Measurements from ENCODE around the gene SHC4. TPM values are rescaled to one million over a fixed set of nuclear protein-coding genes. Genes with fewer than 3 reads are reported as not detected.

SHC4 gene
- total RNA-seq, 1 donor from 2014 or later, result 0.68 TPM

- H3K27ac ChIP-seq, result no peak overlapping the region
- H3K4me3 ChIP-seq, result no peak overlapping the region
- H3K9me3 ChIP-seq, result no peaks in the 10 kb centered on the region
- H3K36me3 ChIP-seq, result no peaks in the 10 kb centered on the region
- peaks cover 8% of the 10 kb centered on the region for H3K4me1 ChIP-seq
- intact Hi-C loops (cut with DNase I), result no loop called here
- ATAC-seq (no peak), DNase-seq (no peak)
- no peaks in the 10 kb centered on the region for H3K27me3 ChIP-seq (ENCODE audit: low read depth)
- TF ChIP-seq, protein P1, sequence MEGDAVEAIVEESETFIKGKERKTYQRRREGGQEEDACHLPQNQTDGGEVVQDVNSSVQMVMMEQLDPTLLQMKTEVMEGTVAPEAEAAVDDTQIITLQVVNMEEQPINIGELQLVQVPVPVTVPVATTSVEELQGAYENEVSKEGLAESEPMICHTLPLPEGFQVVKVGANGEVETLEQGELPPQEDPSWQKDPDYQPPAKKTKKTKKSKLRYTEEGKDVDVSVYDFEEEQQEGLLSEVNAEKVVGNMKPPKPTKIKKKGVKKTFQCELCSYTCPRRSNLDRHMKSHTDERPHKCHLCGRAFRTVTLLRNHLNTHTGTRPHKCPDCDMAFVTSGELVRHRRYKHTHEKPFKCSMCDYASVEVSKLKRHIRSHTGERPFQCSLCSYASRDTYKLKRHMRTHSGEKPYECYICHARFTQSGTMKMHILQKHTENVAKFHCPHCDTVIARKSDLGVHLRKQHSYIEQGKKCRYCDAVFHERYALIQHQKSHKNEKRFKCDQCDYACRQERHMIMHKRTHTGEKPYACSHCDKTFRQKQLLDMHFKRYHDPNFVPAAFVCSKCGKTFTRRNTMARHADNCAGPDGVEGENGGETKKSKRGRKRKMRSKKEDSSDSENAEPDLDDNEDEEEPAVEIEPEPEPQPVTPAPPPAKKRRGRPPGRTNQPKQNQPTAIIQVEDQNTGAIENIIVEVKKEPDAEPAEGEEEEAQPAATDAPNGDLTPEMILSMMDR (IDR thresholded peaks at IDR 0.05), result no peak
Measured at GRCh38 chr15:48806151-48806550, 157.6 kb downstream of the SHC4 start.

GRCh38 chr15:48805591-48805990 is 158.1 kb downstream of the SHC4 start:
- Histone ChIP-seq H3K9me3 (no peaks in the 10 kb centered on the region), H3K4me1 (peaks cover 8% of the 10 kb centered on the region), H3K27me3 (ENCODE audit: low read depth) (no peaks in the 10 kb centered on the region), H3K27ac (no peak overlapping the region), H3K36me3 (no peaks in the 10 kb centered on the region), H3K4me3 (no peak overlapping the region)
- DNase-seq (no peak), ATAC-seq (no peak)
- TF ChIP-seq, protein P1 (IDR thresholded peaks at IDR 0.05), result no peak
- intact Hi-C loops (cut with DNase I), result no loop called here

- no peaks in the 10 kb centered on the region for H3K36me3 ChIP-seq
- ATAC-seq (no peak), DNase-seq (no peak)
- intact Hi-C loops (cut with DNase I), result no loop called here
- no peaks in the 10 kb centered on the region for H3K4me1 ChIP-seq
- TF ChIP-seq, protein P1 (IDR thresholded peaks at IDR 0.05), result no peak
- no peaks in the 10 kb centered on the region for H3K9me3 ChIP-seq
- no peak overlapping the region for H3K27ac ChIP-seq
- no peak overlapping the region for H3K4me3 ChIP-seq
- H3K27me3 ChIP-seq (ENCODE audit: low read depth), result no peaks in the 10 kb centered on the region
Measured at GRCh38 chr15:48803877-48804276, 159.8 kb downstream of the SHC4 start.

- DNase-seq (no peak), ATAC-seq (peak in 1 of 2 donors; percentile 32)
- Histone ChIP-seq H3K36me3 (no peaks in the 10 kb centered on the region), H3K4me3 (no peak overlapping the region), H3K4me1 (no peaks in the 10 kb centered on the region), H3K27ac (no peak overlapping the region), H3K27me3 (ENCODE audit: low read depth) (no peaks in the 10 kb centered on the region), H3K9me3 (no peaks in the 10 kb centered on the region)
- TF ChIP-seq, protein P1 (IDR thresholded peaks at IDR 0.05), result no peak
- intact Hi-C loops (cut with DNase I), result no loop called here
Measured at GRCh38 chr15:48802867-48803266, 160.9 kb downstream of the SHC4 start.

DNA sequence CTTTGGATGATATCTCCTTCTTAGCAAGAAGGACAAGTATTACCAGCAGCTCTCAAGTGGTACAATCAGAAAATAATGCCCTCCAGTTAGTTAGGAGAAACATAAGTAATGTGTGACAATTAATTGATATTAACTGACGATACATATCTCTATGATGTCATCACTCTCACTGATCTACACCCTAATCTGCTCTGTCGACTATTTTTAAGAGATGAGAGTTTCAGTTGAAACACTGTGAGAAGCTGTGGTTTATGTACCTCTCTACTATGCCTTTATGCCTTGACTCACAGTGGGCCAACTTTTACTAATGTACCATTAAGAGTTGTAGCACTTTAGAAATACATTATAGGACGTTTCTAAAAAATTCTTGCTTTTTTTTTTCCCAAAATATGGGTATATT is 161.5 kb downstream of the SHC4 start:
- no peaks in the 10 kb centered on the region for H3K27me3 ChIP-seq (ENCODE audit: low read depth)
- no peak for ATAC-seq
- H3K9me3 ChIP-seq, result no peaks in the 10 kb centered on the region
- intact Hi-C loops (cut with DNase I), result no loop called here
- H3K4me3 ChIP-seq, result no peak overlapping the region
- TF ChIP-seq, protein P1 (IDR thresholded peaks at IDR 0.05), result no peak
- H3K36me3 ChIP-seq, result no peaks in the 10 kb centered on the region
- no peak overlapping the region for H3K27ac ChIP-seq
- peaks cover 2% of the 10 kb centered on the region for H3K4me1 ChIP-seq
- no peak for DNase-seq
